ENCODE measurements around the gene GRAP2. TPM values are rescaled to one million over a fixed set of nuclear protein-coding genes. Genes with fewer than 3 reads are reported as not detected.
A peak's percentile ranks its signal among the peaks of the same experiment; 100 is the strongest.

The GRAP2 gene
- total and polyA plus RNA-seq, 2 experiments from 2014 or later = 0.42 TPM; not detected in 1

- TF ChIP-seq ZNF462 (CRISPR knock-in tag; IDR thresholded peaks at IDR 0.05) (no peak), STAT1 (IDR thresholded peaks at IDR 0.05; ENCODE audit: unreplicated experiment) (no peak), JUNB (IDR thresholded peaks at IDR 0.05; ENCODE audit: unreplicated experiment) (no peak), CREB1 (CRISPR knock-in tag; IDR thresholded peaks at IDR 0.05; ENCODE audit: low read depth) (no peak)
- TF ChIP-seq, protein P1, sequence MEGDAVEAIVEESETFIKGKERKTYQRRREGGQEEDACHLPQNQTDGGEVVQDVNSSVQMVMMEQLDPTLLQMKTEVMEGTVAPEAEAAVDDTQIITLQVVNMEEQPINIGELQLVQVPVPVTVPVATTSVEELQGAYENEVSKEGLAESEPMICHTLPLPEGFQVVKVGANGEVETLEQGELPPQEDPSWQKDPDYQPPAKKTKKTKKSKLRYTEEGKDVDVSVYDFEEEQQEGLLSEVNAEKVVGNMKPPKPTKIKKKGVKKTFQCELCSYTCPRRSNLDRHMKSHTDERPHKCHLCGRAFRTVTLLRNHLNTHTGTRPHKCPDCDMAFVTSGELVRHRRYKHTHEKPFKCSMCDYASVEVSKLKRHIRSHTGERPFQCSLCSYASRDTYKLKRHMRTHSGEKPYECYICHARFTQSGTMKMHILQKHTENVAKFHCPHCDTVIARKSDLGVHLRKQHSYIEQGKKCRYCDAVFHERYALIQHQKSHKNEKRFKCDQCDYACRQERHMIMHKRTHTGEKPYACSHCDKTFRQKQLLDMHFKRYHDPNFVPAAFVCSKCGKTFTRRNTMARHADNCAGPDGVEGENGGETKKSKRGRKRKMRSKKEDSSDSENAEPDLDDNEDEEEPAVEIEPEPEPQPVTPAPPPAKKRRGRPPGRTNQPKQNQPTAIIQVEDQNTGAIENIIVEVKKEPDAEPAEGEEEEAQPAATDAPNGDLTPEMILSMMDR (conservative IDR thresholded peaks at IDR 0.05; ENCODE audit: low read depth in 2 of 2) = no peak
Measured at GRCh38 chr22:39908737-39909136, 7.9 kb downstream of the GRAP2 start (continued).

DNA sequence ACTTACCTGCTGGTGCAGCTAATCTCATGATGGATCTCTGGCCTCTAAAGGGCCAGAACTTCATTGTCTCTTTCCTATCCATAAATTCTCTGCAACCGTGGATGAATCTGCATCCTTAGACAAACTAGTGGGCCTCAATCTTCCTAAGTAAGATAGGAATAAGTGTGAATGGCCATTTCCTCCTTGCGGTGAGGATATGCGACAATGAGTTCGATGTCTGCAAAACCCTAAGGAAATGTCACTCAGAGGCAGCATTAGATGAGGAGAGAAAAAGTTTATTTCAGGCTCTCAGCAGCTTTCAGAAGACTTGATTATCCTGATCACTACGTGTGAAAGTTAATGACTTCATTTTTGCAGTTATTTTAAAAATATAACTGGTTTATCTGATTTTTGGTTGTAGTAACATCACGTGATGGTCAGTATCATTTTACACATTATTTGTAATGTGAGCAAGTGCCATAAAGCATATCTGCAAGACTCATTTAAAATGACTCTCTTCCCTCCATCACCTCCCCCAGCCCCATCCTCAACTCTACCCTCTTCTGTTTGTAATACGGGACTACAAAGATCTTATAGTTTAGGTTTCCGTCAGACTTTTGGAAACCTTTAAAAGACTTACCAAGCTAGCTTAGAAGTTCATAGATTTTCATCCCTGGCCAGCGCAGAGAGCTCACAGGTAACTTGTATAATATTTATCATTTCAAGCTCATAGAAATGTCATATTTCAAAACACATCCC lies 10.2 kb downstream of the GRAP2 start:
- Mint-ChIP-seq H3K9me3 (no peaks in the 10 kb centered on the region), H3K4me1 (peaks cover 17% of the 10 kb centered on the region), H3K4me3 (no peak overlapping the region)
- TF ChIP-seq POLR2AphosphoS5 (IDR thresholded peaks at IDR 0.05; ENCODE audit: low read depth) (no peak), JUNB (IDR thresholded peaks at IDR 0.05; ENCODE audit: unreplicated experiment) (no peak), ZNF331 (CRISPR knock-in tag; IDR thresholded peaks at IDR 0.05; ENCODE audit: low read depth) (no peak), EZH2phosphoT487 (IDR thresholded peaks at IDR 0.05; ENCODE audit: unreplicated experiment) (no peak), EZH2 (IDR thresholded peaks at IDR 0.05; ENCODE audit: low read depth, unreplicated experiment) (no peak), ETS1 (IDR thresholded peaks at IDR 0.05) (no peak), STAT1 (IDR thresholded peaks at IDR 0.05; ENCODE audit: unreplicated experiment) (no peak), CREB1 (CRISPR knock-in tag; IDR thresholded peaks at IDR 0.05; ENCODE audit: low read depth) (no peak), NANOG (IDR thresholded peaks at IDR 0.05; ENCODE audit: borderline replicate concordance) (no peak)
- TF ChIP-seq, protein P2, sequence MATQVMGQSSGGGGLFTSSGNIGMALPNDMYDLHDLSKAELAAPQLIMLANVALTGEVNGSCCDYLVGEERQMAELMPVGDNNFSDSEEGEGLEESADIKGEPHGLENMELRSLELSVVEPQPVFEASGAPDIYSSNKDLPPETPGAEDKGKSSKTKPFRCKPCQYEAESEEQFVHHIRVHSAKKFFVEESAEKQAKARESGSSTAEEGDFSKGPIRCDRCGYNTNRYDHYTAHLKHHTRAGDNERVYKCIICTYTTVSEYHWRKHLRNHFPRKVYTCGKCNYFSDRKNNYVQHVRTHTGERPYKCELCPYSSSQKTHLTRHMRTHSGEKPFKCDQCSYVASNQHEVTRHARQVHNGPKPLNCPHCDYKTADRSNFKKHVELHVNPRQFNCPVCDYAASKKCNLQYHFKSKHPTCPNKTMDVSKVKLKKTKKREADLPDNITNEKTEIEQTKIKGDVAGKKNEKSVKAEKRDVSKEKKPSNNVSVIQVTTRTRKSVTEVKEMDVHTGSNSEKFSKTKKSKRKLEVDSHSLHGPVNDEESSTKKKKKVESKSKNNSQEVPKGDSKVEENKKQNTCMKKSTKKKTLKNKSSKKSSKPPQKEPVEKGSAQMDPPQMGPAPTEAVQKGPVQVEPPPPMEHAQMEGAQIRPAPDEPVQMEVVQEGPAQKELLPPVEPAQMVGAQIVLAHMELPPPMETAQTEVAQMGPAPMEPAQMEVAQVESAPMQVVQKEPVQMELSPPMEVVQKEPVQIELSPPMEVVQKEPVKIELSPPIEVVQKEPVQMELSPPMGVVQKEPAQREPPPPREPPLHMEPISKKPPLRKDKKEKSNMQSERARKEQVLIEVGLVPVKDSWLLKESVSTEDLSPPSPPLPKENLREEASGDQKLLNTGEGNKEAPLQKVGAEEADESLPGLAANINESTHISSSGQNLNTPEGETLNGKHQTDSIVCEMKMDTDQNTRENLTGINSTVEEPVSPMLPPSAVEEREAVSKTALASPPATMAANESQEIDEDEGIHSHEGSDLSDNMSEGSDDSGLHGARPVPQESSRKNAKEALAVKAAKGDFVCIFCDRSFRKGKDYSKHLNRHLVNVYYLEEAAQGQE (IDR thresholded peaks at IDR 0.05; ENCODE audit: unreplicated experiment) = no peak

More for the DNA sequence above, 10.2 kb downstream of the GRAP2 start:
- no peaks in the 10 kb centered on the region for H3K36me3 Mint-ChIP-seq (ENCODE audit: low read depth)
- Histone ChIP-seq H3K27me3 (ENCODE audit: insufficient read depth) (no peaks in the 10 kb centered on the region), H3K79me2 (replicated peaks; ENCODE audit: insufficient read depth) (no peaks in the 10 kb centered on the region), H3K4me1 (ENCODE audit: insufficient read depth) (peaks cover 16% of the 10 kb centered on the region), H4K20me1 (replicated peaks; ENCODE audit: insufficient read depth) (no peaks in the 10 kb centered on the region), H3K4me3 (no peak overlapping the region), H3K4me2 (no peak overlapping the region), H3K27ac (ENCODE audit: low read depth) (no peak overlapping the region), H2AFZ (peak overlapping the region; percentile 68; the same call in 1 of the 2 replicates), H3F3A (replicated peaks; ENCODE audit: low read depth) (no peaks in the 10 kb centered on the region), H3K9me2 (ENCODE audit: insufficient read depth) (no peaks in the 10 kb centered on the region), H3K36me3 (ENCODE audit: insufficient read depth) (no peaks in the 10 kb centered on the region)
- H3K27ac Mint-ChIP-seq = no peak overlapping the region
- H3K27me3 Mint-ChIP-seq (ENCODE audit: insufficient read depth, low read depth, poor library complexity) = peaks cover 4% of the 10 kb centered on the region
- DNase-seq (ENCODE audit: low spot score) (no peak), ATAC-seq (no peak)
